Upper lobe of left lung (tissue), 4 donors: ENCODE data around the gene DNAJC4.

ENCODE experiments used
- CTCF ChIP-seq, 6 experiments: fragments of 450-650 bp in 4 of 6; fragments of 200-600 bp in 2 of 6; sonication (generic) in 2 of 6; IDR thresholded peaks; one replicate each; pipeline ENCODE4 v1.5.1; 2016 to 2019; ENCODE audit warnings: antibody characterized with exemption in 6 of 6
- EP300 ChIP-seq, 4 donors: sonication (generic); formaldehyde crosslinking; IDR thresholded peaks; one replicate each; pipeline ENCODE4 v1.5.1; 2017; ENCODE audit warnings: antibody characterized with exemption in 4 of 4, control low read depth in 2 of 4
- POLR2A ChIP-seq, 4 donors: fragments of 450-650 bp; IDR thresholded peaks; one replicate each; pipeline ENCODE4 v1.5.1; 2016 to 2017; ENCODE audit warnings: antibody characterized with exemption in 4 of 4, mild to moderate bottlenecking in 2 of 4

GRCh38 chr11:64275841-64276240 lies 45.5 kb downstream of the DNAJC4 start:
- no peak for TF ChIP-seq CTCF (IDR thresholded peaks at IDR 0.05)
- TF ChIP-seq POLR2A (IDR thresholded peaks at IDR 0.05) = no peak
- TF ChIP-seq EP300 (IDR thresholded peaks at IDR 0.05) = no peak
